Loucy (cell line): ENCODE results near the gene CAMK2A.

Experiments used
- EZH2phosphoT487 ChIP-seq: fragments of 200-600 bp; IDR thresholded peaks from 2 replicates; pipeline ENCODE4 v1.6.1; 2018; ENCODE audit warnings: antibody characterized with exemption, mild to moderate bottlenecking, moderate library complexity, borderline replicate concordance
- TF ChIP-seq, protein P1 (sequence below): fragments of 200-600 bp; sonication (generic); conservative IDR thresholded peaks from 2 replicates; pipeline ENCODE4 v1.5.1; 2014; ENCODE audit warnings: mild to moderate bottlenecking, antibody characterized with exemption, low read length

DNA sequence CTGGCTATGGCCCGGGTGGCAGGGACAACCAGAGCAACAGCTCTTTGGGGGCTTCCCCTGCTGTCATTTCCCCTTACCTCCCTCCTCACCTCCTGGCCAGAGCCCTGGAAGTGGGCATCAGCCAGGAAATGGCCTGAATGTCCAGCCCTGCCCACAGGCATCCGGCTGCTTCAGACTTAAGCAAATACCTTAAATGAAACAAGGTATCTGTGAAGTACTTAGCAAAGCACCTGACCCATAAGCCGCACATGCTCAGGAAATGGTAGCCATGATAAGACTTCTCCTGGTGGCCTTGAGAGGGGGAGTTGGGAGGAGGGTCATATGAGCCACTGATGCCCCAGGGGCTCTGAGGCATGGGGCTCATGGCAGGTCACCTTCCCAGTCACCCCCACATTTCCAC is 43.8 kb downstream of the CAMK2A start:
- TF ChIP-seq, protein P1, sequence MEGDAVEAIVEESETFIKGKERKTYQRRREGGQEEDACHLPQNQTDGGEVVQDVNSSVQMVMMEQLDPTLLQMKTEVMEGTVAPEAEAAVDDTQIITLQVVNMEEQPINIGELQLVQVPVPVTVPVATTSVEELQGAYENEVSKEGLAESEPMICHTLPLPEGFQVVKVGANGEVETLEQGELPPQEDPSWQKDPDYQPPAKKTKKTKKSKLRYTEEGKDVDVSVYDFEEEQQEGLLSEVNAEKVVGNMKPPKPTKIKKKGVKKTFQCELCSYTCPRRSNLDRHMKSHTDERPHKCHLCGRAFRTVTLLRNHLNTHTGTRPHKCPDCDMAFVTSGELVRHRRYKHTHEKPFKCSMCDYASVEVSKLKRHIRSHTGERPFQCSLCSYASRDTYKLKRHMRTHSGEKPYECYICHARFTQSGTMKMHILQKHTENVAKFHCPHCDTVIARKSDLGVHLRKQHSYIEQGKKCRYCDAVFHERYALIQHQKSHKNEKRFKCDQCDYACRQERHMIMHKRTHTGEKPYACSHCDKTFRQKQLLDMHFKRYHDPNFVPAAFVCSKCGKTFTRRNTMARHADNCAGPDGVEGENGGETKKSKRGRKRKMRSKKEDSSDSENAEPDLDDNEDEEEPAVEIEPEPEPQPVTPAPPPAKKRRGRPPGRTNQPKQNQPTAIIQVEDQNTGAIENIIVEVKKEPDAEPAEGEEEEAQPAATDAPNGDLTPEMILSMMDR = no peak
- TF ChIP-seq EZH2phosphoT487 = no peak
